A549 (cell line): ENCODE measurements around the gene CLEC4M.

Experiments
- BCL3 ChIP-seq: fragments of >200 bp; sonication (Bioruptor Twin); formaldehyde crosslinking; IDR thresholded peaks from 3 replicates; pipeline ENCODE4 v1.6.1; 2016
- CEBPB ChIP-seq, 2 experiments: fragments of >200 bp in 1 of 2; sonication (Bioruptor Twin) in 1 of 2; formaldehyde crosslinking in 1 of 2; IDR thresholded peaks; 2 replicates each; pipeline ENCODE4 v1.6.1; 2012 to 2016
- CTCF ChIP-seq: fragments of >200 bp; sonication (Bioruptor Twin); formaldehyde crosslinking; IDR thresholded peaks from 3 replicates; pipeline ENCODE4 v1.5.1; 2016
- KDM5A ChIP-seq: fragments of 200-600 bp; sonication (generic); IDR thresholded peaks from 2 replicates; pipeline ENCODE4 v1.6.1; 2016; ENCODE audit warnings: antibody characterized with exemption, mild to moderate bottlenecking
- MYC ChIP-seq: IDR thresholded peaks from 2 replicates; pipeline ENCODE4 v1.6.1; 2012; ENCODE audit warnings: mild to moderate bottlenecking, inconsistent platforms, low read length, improper control_type of control experiment, borderline replicate concordance
- NFE2L2 ChIP-seq: fragments of 150-350 bp; conservative IDR thresholded peaks from 2 replicates; pipeline ENCODE4 v1.6.1; 2014; ENCODE audit warnings: low read length
- NR3C1 ChIP-seq: fragments of >200 bp; sonication (Bioruptor Twin); formaldehyde crosslinking; IDR thresholded peaks from 3 replicates; pipeline ENCODE4 v1.6.1; 2017
- POLR2A ChIP-seq: IDR thresholded peaks from 2 replicates; pipeline ENCODE4 v1.6.1; 2012; ENCODE audit warnings: mild to moderate bottlenecking, low read length
- RAD21 ChIP-seq, 2 experiments: fragments of >200 bp in 1 of 2; sonication (Bioruptor Twin) in 1 of 2; formaldehyde crosslinking in 1 of 2; IDR thresholded peaks in 1 of 2; conservative IDR thresholded peaks in 1 of 2; 2 replicates in 1 of 2; 3 replicates in 1 of 2; pipeline ENCODE4 v1.6.1; 2012 to 2018; ENCODE audit warnings: inconsistent platforms in 1 of 2
- RCOR1 ChIP-seq: fragments of 150-350 bp; IDR thresholded peaks from 2 replicates; pipeline ENCODE4 v1.6.1; 2014; ENCODE audit warnings: antibody characterized with exemption, low read length, low read depth
- TF ChIP-seq, protein P1 (sequence below): fragments of 450-650 bp; IDR thresholded peaks from 2 replicates; pipeline ENCODE4 v1.6.1; 2014; ENCODE audit warnings: antibody characterized with exemption
- TF ChIP-seq, protein P2 (sequence below): fragments of 200-600 bp; sonication (generic); IDR thresholded peaks from 2 replicates; pipeline ENCODE4 v1.6.1; 2016; ENCODE audit warnings: antibody characterized with exemption, mild to moderate bottlenecking, moderate library complexity

DNA sequence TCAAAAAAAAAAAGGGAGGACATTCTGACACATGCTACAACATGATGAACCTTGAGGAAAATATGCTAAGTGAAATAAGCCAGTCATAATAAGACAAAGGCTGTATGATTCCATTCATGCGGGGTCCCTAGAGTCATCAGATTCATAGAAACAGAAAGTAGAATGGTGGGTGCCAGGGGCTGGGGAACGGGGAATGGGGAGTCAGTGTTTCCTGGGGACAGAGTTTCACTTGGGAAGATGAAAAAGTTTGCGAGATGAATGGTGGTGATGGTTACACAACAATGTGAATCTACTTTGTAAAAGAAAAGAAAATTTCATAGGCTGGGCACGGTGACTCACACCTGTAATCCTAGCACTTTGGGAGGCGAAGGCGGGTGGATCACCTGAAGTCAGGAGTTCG is 25.0 kb upstream of the CLEC4M start:
- TF ChIP-seq CTCF, result no peak
- TF ChIP-seq MYC, result no peak
- no peak for TF ChIP-seq RAD21 (conservative IDR thresholded peaks at IDR 0.05 in 1 of 2, IDR thresholded peaks at IDR 0.05 in 1 of 2)
- no peak for TF ChIP-seq CEBPB (IDR thresholded peaks at IDR 0.05)
- no peak for TF ChIP-seq RCOR1
- no peak for TF ChIP-seq POLR2A
- TF ChIP-seq NR3C1, result no peak
- no peak for TF ChIP-seq KDM5A
- TF ChIP-seq, protein P1, sequence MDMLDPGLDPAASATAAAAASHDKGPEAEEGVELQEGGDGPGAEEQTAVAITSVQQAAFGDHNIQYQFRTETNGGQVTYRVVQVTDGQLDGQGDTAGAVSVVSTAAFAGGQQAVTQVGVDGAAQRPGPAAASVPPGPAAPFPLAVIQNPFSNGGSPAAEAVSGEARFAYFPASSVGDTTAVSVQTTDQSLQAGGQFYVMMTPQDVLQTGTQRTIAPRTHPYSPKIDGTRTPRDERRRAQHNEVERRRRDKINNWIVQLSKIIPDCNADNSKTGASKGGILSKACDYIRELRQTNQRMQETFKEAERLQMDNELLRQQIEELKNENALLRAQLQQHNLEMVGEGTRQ, result no peak
- no peak for TF ChIP-seq NFE2L2
- no peak for TF ChIP-seq BCL3
- TF ChIP-seq, protein P2, sequence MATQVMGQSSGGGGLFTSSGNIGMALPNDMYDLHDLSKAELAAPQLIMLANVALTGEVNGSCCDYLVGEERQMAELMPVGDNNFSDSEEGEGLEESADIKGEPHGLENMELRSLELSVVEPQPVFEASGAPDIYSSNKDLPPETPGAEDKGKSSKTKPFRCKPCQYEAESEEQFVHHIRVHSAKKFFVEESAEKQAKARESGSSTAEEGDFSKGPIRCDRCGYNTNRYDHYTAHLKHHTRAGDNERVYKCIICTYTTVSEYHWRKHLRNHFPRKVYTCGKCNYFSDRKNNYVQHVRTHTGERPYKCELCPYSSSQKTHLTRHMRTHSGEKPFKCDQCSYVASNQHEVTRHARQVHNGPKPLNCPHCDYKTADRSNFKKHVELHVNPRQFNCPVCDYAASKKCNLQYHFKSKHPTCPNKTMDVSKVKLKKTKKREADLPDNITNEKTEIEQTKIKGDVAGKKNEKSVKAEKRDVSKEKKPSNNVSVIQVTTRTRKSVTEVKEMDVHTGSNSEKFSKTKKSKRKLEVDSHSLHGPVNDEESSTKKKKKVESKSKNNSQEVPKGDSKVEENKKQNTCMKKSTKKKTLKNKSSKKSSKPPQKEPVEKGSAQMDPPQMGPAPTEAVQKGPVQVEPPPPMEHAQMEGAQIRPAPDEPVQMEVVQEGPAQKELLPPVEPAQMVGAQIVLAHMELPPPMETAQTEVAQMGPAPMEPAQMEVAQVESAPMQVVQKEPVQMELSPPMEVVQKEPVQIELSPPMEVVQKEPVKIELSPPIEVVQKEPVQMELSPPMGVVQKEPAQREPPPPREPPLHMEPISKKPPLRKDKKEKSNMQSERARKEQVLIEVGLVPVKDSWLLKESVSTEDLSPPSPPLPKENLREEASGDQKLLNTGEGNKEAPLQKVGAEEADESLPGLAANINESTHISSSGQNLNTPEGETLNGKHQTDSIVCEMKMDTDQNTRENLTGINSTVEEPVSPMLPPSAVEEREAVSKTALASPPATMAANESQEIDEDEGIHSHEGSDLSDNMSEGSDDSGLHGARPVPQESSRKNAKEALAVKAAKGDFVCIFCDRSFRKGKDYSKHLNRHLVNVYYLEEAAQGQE, result no peak
